ENCODE measurements around the gene ZNF296. TPM values are rescaled to one million over a fixed set of nuclear protein-coding genes. Genes with fewer than 3 reads are reported as not detected.

Gene ZNF296
- polyA plus RNA-seq, 1 donor (not counting 4 experiments of a cell fraction or from before 2014, with no cell fraction given): 0.25 TPM

DNA sequence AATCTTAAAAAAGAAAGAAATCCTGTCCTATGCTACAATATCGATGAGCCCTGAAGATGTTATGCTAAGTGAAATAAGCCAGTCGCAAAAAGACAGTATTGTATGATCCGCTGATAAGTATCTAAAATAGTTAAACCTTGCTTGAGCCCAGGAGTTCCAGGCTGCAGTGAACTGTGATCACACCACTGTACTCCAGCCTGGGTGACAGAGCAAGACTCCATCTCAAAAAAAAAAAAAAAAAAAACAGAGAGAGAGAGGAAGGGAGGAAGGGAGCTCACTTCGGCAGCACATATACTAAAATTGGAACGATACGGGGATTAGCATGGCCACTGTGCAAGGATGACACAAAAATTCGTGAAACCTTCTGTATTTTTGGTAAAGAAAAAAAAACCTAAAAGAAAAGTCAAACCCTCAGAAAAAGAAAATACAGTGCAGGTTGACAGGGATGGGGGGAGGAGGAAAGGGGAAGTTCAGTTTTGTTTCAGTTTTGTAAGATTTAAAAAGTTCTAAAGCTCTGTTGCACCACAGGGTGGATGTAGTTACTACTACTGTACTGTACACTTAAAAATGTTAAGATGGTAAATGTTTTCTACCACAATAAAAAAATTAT lies 29.0 kb downstream of the ZNF296 start:
- no peak overlapping the region for H3K4me2 ChIP-seq (ENCODE audit: control insufficient read depth, extremely low read depth, insufficient read depth, low read depth, low read length)
- no peak overlapping the region for H2AFZ ChIP-seq (ENCODE audit: control insufficient read depth, low read length)
- no peak overlapping the region for H3K27ac ChIP-seq (ENCODE audit: control insufficient read depth, insufficient read depth, low read length)
- no peak for FAIRE-seq
- H3K27me3 ChIP-seq (ENCODE audit: control insufficient read depth, extremely low read depth, insufficient read depth, low read length): no peaks in the 10 kb centered on the region
- dilution Hi-C loops (cut with MboI; ENCODE audit: extremely low pct_ligation_motif_present, low sequenced_read_pairs): no loop called here
- no peak for DNase-seq (ENCODE audit: low read depth, low spot score)
- TF ChIP-seq EZH2 (IDR thresholded peaks at IDR 0.05; ENCODE audit: low read length): no peak
- TF ChIP-seq, protein P1, sequence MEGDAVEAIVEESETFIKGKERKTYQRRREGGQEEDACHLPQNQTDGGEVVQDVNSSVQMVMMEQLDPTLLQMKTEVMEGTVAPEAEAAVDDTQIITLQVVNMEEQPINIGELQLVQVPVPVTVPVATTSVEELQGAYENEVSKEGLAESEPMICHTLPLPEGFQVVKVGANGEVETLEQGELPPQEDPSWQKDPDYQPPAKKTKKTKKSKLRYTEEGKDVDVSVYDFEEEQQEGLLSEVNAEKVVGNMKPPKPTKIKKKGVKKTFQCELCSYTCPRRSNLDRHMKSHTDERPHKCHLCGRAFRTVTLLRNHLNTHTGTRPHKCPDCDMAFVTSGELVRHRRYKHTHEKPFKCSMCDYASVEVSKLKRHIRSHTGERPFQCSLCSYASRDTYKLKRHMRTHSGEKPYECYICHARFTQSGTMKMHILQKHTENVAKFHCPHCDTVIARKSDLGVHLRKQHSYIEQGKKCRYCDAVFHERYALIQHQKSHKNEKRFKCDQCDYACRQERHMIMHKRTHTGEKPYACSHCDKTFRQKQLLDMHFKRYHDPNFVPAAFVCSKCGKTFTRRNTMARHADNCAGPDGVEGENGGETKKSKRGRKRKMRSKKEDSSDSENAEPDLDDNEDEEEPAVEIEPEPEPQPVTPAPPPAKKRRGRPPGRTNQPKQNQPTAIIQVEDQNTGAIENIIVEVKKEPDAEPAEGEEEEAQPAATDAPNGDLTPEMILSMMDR (optimal IDR thresholded peaks at IDR 0.05 in 1 of 3, IDR thresholded peaks at IDR 0.05 in 1 of 3, conservative IDR thresholded peaks at IDR 0.05 in 1 of 3; ENCODE audit: extremely low read depth in 1 of 3, insufficient read depth in 2 of 3, low read length in 3 of 3): no peak
- H3K4me3 ChIP-seq (ENCODE audit: control insufficient read depth in 2 of 3, extremely low read depth in 1 of 3, insufficient read depth in 2 of 3, low read depth in 1 of 3, low read length in 3 of 3): no peak overlapping the region
- H3K9ac ChIP-seq (ENCODE audit: control insufficient read depth, extremely low read depth, insufficient read depth, low read length): no peak overlapping the region
- H3K9me1 ChIP-seq (ENCODE audit: control insufficient read depth, extremely low read depth, insufficient read depth, low read length): peaks cover 3% of the 10 kb centered on the region
- H4K20me1 ChIP-seq (ENCODE audit: control insufficient read depth, extremely low read depth, insufficient read depth, low read length): peaks cover 22% of the 10 kb centered on the region
- H3K4me1 ChIP-seq (ENCODE audit: control insufficient read depth, extremely low read depth, insufficient read depth, low read length): peaks cover 25% of the 10 kb centered on the region
- peaks cover 16 to 22% of the 10 kb centered on the region in 2 experiments for H3K36me3 ChIP-seq (ENCODE audit: control insufficient read depth in 2 of 2, extremely low read depth in 1 of 2, insufficient read depth in 2 of 2, low read length in 2 of 2)
- no peaks in the 10 kb centered on the region for H3K9me3 ChIP-seq (ENCODE audit: control insufficient read depth, low read depth, low read length)
- peaks cover 60% of the 10 kb centered on the region for H3K79me2 ChIP-seq (ENCODE audit: control insufficient read depth, insufficient read depth, low read length)

DNA sequence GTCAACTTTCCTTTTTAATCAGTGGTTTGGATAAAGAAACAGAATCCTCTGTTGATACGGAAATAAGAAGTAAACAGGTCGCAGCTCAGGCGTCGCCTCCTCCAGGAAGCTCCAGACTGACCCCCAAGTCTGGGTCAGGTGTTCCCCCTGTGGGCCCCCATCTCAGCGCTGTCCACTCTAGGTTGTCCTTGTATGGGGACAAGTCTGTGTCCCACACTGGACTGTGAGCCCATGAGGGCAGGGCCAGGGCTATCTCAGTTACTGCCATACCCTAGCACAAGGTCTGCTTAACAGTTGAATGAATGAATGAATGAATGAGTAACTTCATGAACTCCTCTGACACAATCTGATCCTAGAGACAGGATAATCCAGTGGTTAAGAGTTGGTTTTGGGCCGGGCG lies 29.9 kb downstream of the ZNF296 start:
- Histone ChIP-seq H3K36me3 (ENCODE audit: control insufficient read depth in 2 of 2, extremely low read depth in 1 of 2, insufficient read depth in 2 of 2, low read length in 2 of 2) (peaks cover 19 to 21% of the 10 kb centered on the region in 2 experiments), H3K27ac (ENCODE audit: control insufficient read depth, insufficient read depth, low read length) (no peak overlapping the region), H3K9me1 (ENCODE audit: control insufficient read depth, extremely low read depth, insufficient read depth, low read length) (no peaks in the 10 kb centered on the region), H3K4me3 (ENCODE audit: control insufficient read depth in 2 of 3, extremely low read depth in 1 of 3, insufficient read depth in 2 of 3, low read depth in 1 of 3, low read length in 3 of 3) (no peak overlapping the region), H3K27me3 (ENCODE audit: control insufficient read depth, extremely low read depth, insufficient read depth, low read length) (no peaks in the 10 kb centered on the region), H2AFZ (ENCODE audit: control insufficient read depth, low read length) (no peak overlapping the region), H4K20me1 (ENCODE audit: control insufficient read depth, extremely low read depth, insufficient read depth, low read length) (peaks cover 22% of the 10 kb centered on the region), H3K4me2 (ENCODE audit: control insufficient read depth, extremely low read depth, insufficient read depth, low read depth, low read length) (no peak overlapping the region), H3K79me2 (ENCODE audit: control insufficient read depth, insufficient read depth, low read length) (peaks cover 63% of the 10 kb centered on the region), H3K9ac (ENCODE audit: control insufficient read depth, extremely low read depth, insufficient read depth, low read length) (no peak overlapping the region), H3K9me3 (ENCODE audit: control insufficient read depth, low read depth, low read length) (no peaks in the 10 kb centered on the region), H3K4me1 (ENCODE audit: control insufficient read depth, extremely low read depth, insufficient read depth, low read length) (peaks cover 20% of the 10 kb centered on the region)
- no peak for DNase-seq (ENCODE audit: low read depth, low spot score)
- dilution Hi-C loops (cut with MboI; ENCODE audit: extremely low pct_ligation_motif_present, low sequenced_read_pairs): no loop called here
- no peak for FAIRE-seq
- no peak for TF ChIP-seq EZH2 (IDR thresholded peaks at IDR 0.05; ENCODE audit: low read length)
- TF ChIP-seq, protein P1 (optimal IDR thresholded peaks at IDR 0.05 in 1 of 3, IDR thresholded peaks at IDR 0.05 in 1 of 3, conservative IDR thresholded peaks at IDR 0.05 in 1 of 3; ENCODE audit: extremely low read depth in 1 of 3, insufficient read depth in 2 of 3, low read length in 3 of 3): no peak

Data from keratinocyte (primary cell).